ENCODE data around the gene PLA2G5. TPM values are rescaled to one million over a fixed set of nuclear protein-coding genes. Genes with fewer than 3 reads are reported as not detected.

Gene PLA2G5
- total RNA-seq, 4 donors from 2014 or later: 17.7 to 46.2 (median 28.4) TPM

DNA sequence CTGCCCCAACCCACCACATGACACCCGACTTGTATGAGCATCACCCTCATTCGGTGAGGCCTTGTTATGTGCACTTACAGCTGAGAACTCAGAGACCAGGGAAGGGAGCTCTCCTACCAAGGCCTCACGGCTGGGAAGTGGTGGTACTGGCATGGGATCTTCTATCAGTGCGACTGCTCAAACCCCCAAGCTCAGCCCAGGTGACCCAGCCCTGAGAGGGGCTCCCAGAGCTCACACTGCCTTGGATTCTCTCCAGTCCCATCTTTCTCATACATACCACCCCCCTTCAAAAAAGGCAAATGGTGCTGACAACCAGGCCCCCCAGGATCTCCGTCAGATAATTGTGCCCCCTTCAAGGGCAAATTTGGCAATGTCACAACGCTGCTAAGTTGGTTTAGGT, 68.4 kb downstream of the PLA2G5 start:
- Histone ChIP-seq H3K27me3 (peaks cover 0 to 55% (median 0%) of the 10 kb centered on the region in 4 donors), H3K9me3 (no peaks in the 10 kb centered on the region), H3K36me3 (no peaks in the 10 kb centered on the region), H3K27ac (replicated peaks in 1 of 4) (no peak overlapping the region), H3K4me3 (no peak overlapping the region), H3K4me1 (no peaks in the 10 kb centered on the region)
- DNase-seq (ENCODE audit: extremely low spot score): no peak
- intact Hi-C loops (cut with DNase I): no loop called here
- TF ChIP-seq POLR2AphosphoS5 (IDR thresholded peaks at IDR 0.05) (no peak), CTCF (IDR thresholded peaks at IDR 0.05) (no peak), POLR2A (IDR thresholded peaks at IDR 0.05; ENCODE audit: low read depth) (no peak), EP300 (IDR thresholded peaks at IDR 0.05) (no peak)
- WGBS: 72% methylated on average over 6 of the region's 6 CpGs

DNA sequence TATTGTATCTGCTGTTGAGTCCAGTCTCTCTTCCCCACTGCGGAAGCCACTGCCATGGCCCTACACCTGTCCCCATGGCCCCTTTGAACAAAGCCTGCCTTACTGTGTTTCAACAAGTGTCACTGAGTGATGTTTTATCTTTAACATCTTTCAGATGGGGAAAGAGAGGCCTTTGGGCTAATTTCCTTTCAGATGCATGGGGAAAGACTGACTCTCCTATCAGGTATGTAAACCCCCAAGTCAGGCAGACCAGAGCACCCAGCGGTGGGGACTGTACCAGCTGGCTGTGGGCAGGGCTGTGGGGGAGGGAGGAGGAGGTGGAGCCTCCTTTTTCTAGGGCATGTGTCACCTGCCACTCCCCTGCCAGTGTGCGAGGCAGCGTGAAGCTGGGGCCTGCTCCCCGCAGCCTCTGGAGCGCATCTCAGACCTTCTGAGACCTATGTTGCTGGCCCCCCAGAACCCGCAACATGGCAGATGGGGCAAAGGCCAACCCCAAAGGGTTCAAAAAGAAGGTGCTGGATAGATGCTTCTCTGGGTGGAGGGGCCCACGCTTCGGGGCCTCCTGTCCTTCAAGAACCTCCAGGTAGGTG, 69.1 kb downstream of the PLA2G5 start, which contains the start of gene PLA2G2F:
PLA2G2F (plus strand) TSS at position 363 of the 590 bp plus-strand sequence; CDS start at position 468, 105 bp downstream.
- Histone ChIP-seq H3K27me3 (peaks cover 0 to 59% (median 0%) of the 10 kb centered on the region in 4 donors), H3K4me1 (no peaks in the 10 kb centered on the region), H3K9me3 (no peaks in the 10 kb centered on the region), H3K27ac (replicated peaks in 1 of 4) (no peak within 1 kb of the TSS), H3K36me3 (no peaks in the 10 kb centered on the region), H3K4me3 (no peak within 1 kb of the TSS)
- 88% methylated on average over 9 of the region's 9 CpGs for whole genome bisulfite sequencing
- DNase-seq (ENCODE audit: extremely low spot score): no peak
- intact Hi-C loops (cut with DNase I): no loop called here
- TF ChIP-seq POLR2A (IDR thresholded peaks at IDR 0.05; ENCODE audit: low read depth): no peak
- TF ChIP-seq POLR2AphosphoS5 (IDR thresholded peaks at IDR 0.05): no peak
- TF ChIP-seq CTCF (IDR thresholded peaks at IDR 0.05): no peak
- no peak for TF ChIP-seq EP300 (IDR thresholded peaks at IDR 0.05)

DNA sequence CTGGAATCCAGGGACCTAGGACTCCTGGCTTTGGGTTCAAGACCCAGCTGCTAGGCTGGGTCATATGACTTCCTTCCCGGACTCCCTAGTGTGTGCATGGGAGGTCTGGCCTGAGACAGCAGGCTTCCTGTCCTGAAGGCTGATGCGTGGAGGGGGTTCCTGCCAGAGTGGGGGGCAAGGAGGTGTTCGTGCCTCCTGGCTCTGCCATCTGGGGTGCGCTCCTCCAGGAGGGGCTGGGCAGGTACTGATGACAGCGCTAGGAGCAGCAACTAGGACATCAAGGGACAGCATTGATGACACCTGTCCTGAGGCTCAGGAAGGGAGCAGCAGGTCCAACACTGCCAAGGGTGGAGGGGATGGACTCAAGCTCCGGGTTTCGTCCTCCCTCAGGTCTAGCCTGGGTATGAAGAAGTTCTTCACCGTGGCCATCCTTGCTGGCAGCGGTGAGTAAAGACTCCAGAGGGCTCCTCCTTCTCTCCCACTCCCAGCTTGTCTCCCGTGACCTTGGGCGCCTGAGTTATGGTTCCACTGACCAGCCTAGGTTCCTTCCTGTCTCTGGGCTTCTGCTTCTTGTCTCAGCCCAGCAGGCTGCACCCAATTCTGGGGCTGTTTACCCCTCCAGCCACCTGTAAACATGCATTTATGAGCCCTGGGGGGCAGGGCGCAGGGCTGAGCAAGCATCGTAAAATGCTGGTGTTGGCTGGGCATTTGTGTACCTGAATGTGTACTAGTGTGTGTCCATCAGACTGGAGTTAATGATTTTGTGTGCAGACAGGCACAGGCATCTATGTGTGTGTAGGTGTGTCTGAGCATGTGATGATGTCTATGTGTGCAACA, 70.0 kb downstream of the PLA2G5 start:
- no peak overlapping the region for H3K27ac ChIP-seq (replicated peaks in 1 of 4)
- intact Hi-C loops (cut with DNase I): no loop called here
- no peaks in the 10 kb centered on the region for H3K36me3 ChIP-seq
- no peaks in the 10 kb centered on the region for H3K4me1 ChIP-seq
- H3K27me3 ChIP-seq: peaks cover 0 to 59% (median 0%) of the 10 kb centered on the region in 4 donors
- no peak overlapping the region for H3K4me3 ChIP-seq
- no peaks in the 10 kb centered on the region for H3K9me3 ChIP-seq
- no peak for TF ChIP-seq POLR2A (IDR thresholded peaks at IDR 0.05; ENCODE audit: low read depth)
- no peak for TF ChIP-seq POLR2AphosphoS5 (IDR thresholded peaks at IDR 0.05)
- TF ChIP-seq CTCF (IDR thresholded peaks at IDR 0.05): no peak
- TF ChIP-seq EP300 (IDR thresholded peaks at IDR 0.05): no peak
- no peak for DNase-seq (ENCODE audit: extremely low spot score)
- WGBS: 84% methylated on average over 6 of the region's 13 CpGs

- intact Hi-C loops (cut with DNase I): no loop called here
- WGBS: 80% methylated on average over 9 of the region's 9 CpGs
- Histone ChIP-seq H3K4me1 (no peaks in the 10 kb centered on the region), H3K9me3 (no peaks in the 10 kb centered on the region), H3K27me3 (peaks cover 0 to 53% (median 0%) of the 10 kb centered on the region in 4 donors), H3K36me3 (no peaks in the 10 kb centered on the region), H3K27ac (replicated peaks in 1 of 4) (no peak overlapping the region), H3K4me3 (no peak overlapping the region)
- no peak for DNase-seq (ENCODE audit: extremely low spot score)
- no peak for TF ChIP-seq POLR2AphosphoS5 (IDR thresholded peaks at IDR 0.05)
- no peak for TF ChIP-seq CTCF (IDR thresholded peaks at IDR 0.05)
- no peak for TF ChIP-seq EP300 (IDR thresholded peaks at IDR 0.05)
- no peak for TF ChIP-seq POLR2A (IDR thresholded peaks at IDR 0.05; ENCODE audit: low read depth)
Observed at GRCh38 chr1:20141001-20141400, 71.0 kb downstream of the PLA2G5 start.
